SK-N-SH treated with all-trans-retinoic acid at 6 μM for 48 hours (cell line): ENCODE results near the gene AAK1.
"Not testable (repeated sequence)": the region's sequence is repeated elsewhere in the genome, so short reads cannot be mapped to it uniquely, and the experiment has no call there.

Experiments
- ATAC-seq: fragments of 200-7000 bp; cut with Tn5 transposase; 3 replicates; pipeline ENCODE4 v1.9.1; 2020; ENCODE audit warnings: mild to moderate bottlenecking, moderate library complexity
- ARNTL ChIP-seq: fragments of 450-650 bp; formaldehyde crosslinking; IDR thresholded peaks from 2 replicates; pipeline ENCODE4 v1.5.0; 2020; ENCODE audit warnings: low read depth, mild to moderate bottlenecking, moderate library complexity, borderline replicate concordance
- BACH2 ChIP-seq: fragments of 250-450 bp; sonication (Bioruptor Pico); IDR thresholded peaks from 2 replicates; pipeline ENCODE4 v1.9.0; 2021; ENCODE audit warnings: mild to moderate bottlenecking, borderline replicate concordance
- CREB5 ChIP-seq: fragments of 250-450 bp; sonication (Bioruptor Pico); IDR thresholded peaks from 2 replicates; pipeline ENCODE4 v1.5.1; 2020; ENCODE audit warnings: low read depth, mild to moderate bottlenecking, moderate library complexity
- CSDC2 ChIP-seq: fragments of 250-450 bp; sonication (Bioruptor Pico); IDR thresholded peaks from 2 replicates; pipeline ENCODE4 v1.5.0; 2020; ENCODE audit warnings: mild to moderate bottlenecking, moderate library complexity
- CSRNP3 ChIP-seq: fragments of 250-450 bp; sonication (Bioruptor Pico); IDR thresholded peaks from 2 replicates; pipeline ENCODE4 v1.5.1; 2021; ENCODE audit warnings: mild to moderate bottlenecking, moderate library complexity
- ESRRG ChIP-seq: fragments of 250-450 bp; sonication (Bioruptor Pico); IDR thresholded peaks from 2 replicates; pipeline ENCODE4 v1.6.1; 2021; ENCODE audit warnings: mild to moderate bottlenecking
- GLIS3 ChIP-seq: fragments of 250-450 bp; sonication (Bioruptor Pico); IDR thresholded peaks from 2 replicates; pipeline ENCODE4 v1.5.0; 2020; ENCODE audit warnings: mild to moderate bottlenecking, moderate library complexity
- OSR1 ChIP-seq: fragments of 250-450 bp; sonication (Bioruptor Pico); IDR thresholded peaks from 2 replicates; pipeline ENCODE4 v1.8.0; 2022; ENCODE audit warnings: moderate library complexity, mild to moderate bottlenecking, inconsistent platforms
- PPARA ChIP-seq: fragments of 250-450 bp; sonication (Bioruptor Pico); IDR thresholded peaks from 2 replicates; pipeline ENCODE4 v1.5.0; 2020; ENCODE audit warnings: mild to moderate bottlenecking, borderline replicate concordance
- RARB ChIP-seq: fragments of 250-450 bp; sonication (Bioruptor Pico); IDR thresholded peaks from 2 replicates; pipeline ENCODE4 v1.8.0; 2021; ENCODE audit warnings: mild to moderate bottlenecking, moderate library complexity
- SNAI2 ChIP-seq: fragments of 250-450 bp; sonication (Bioruptor Pico); IDR thresholded peaks from 2 replicates; pipeline ENCODE4 v1.5.0; 2020; ENCODE audit warnings: mild to moderate bottlenecking, moderate library complexity
- TCF4 ChIP-seq: fragments of 250-450 bp; sonication (Bioruptor Pico); IDR thresholded peaks from 2 replicates; pipeline ENCODE4 v1.8.0; 2021; ENCODE audit warnings: mild to moderate bottlenecking, moderate library complexity, borderline replicate concordance
- TOX ChIP-seq: fragments of 250-450 bp; sonication (Bioruptor Pico); IDR thresholded peaks from 2 replicates; pipeline ENCODE4 v1.8.0; 2021; ENCODE audit warnings: mild to moderate bottlenecking, moderate library complexity, borderline replicate concordance
- ZC3H10 ChIP-seq: fragments of 250-450 bp; sonication (Bioruptor Pico); IDR thresholded peaks from 2 replicates; pipeline ENCODE4 v1.5.1; 2021; ENCODE audit warnings: mild to moderate bottlenecking, moderate library complexity
- ZFP3 ChIP-seq: fragments of 250-450 bp; sonication (Bioruptor Pico); IDR thresholded peaks from 2 replicates; pipeline ENCODE4 v1.5.0; 2020; ENCODE audit warnings: mild to moderate bottlenecking, moderate library complexity
- ZFP30 ChIP-seq: fragments of 450-650 bp; formaldehyde crosslinking; IDR thresholded peaks from 2 replicates; pipeline ENCODE4 v1.5.0; 2022; ENCODE audit warnings: mild to moderate bottlenecking, moderate library complexity
- ZNF565 ChIP-seq: fragments of 450-650 bp; formaldehyde crosslinking; conservative IDR thresholded peaks from 2 replicates; pipeline ENCODE4 v1.5.0; 2020; ENCODE audit warnings: low read depth, mild to moderate bottlenecking, moderate library complexity
- ZNF70 ChIP-seq: fragments of 450-650 bp; formaldehyde crosslinking; IDR thresholded peaks from 2 replicates; pipeline ENCODE4 v1.5.0; 2020; ENCODE audit warnings: mild to moderate bottlenecking, moderate library complexity
- ZNF8 ChIP-seq: fragments of 450-650 bp; formaldehyde crosslinking; IDR thresholded peaks from 2 replicates; pipeline ENCODE4 v1.5.0; 2020; ENCODE audit warnings: mild to moderate bottlenecking, moderate library complexity

The AAK1 gene

GRCh38 chr2:69623236-69623635 lies 20.3 kb downstream of the AAK1 start (continued):
- no peak for TF ChIP-seq BACH2 (CRISPR knock-in tag)

DNA sequence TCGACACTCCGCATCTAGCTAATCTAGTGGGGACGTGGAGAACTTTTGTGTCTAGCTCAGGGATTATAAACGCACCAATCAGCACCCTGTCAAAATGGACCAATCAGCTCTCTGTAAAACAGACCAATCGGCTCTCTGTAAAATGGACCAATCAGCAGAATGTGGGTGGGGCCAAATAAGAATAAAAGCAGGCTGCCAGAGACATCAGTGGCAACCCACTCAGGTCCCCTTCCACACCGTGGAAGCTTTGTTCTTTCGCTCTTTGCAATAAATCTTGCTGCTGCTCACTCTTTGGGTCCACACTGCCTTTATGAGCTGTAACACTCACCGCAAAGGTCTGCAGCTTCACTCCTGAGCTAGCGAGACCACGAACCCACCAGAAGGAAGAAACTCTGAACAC lies 20.7 kb downstream of the AAK1 start:
- not testable (repeated sequence) for ATAC-seq

GRCh38 chr2:69622017-69622540 lies 21.5 kb downstream of the AAK1 start:
- not testable (repeated sequence) for ATAC-seq

DNA sequence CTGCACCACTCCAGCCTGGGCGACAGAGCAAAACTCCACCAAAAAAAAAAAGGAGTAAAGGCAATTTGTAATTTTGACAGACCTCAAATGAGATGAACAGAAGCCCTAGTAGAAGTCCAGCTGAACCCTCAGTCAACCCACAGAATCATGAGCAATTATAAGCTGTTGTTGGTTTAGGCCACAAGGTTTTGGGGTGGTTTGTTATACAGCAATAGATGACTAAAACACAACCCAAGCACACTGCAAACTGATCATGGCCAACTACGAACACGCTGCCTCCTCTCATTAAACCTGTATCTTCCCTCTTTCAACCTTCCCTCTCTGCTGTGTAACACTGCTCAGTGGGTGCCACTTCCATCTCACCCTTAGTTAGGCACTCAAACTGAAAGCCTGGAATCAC lies 22.1 kb downstream of the AAK1 start:
- ATAC-seq, result no peak
- no peak for TF ChIP-seq ZFP3 (CRISPR knock-in tag)

DNA sequence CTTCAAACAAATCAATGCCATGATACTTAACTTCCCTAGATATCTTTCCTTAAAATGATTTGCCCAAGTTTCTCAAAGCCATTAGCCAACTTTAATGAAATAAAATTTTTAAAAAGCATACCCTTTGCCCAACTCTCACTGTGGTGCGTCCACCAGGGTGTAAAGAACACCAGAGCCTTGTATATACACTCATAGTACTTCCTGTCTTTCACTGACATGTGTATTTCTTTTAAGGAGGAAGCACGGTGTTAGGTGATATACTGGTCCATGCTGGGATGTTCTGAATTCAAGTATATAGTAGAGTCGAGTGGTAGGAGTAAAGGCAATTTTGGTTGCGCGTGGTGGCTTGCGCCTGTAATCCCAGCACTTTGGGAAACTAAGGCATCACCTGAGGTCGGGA lies 22.7 kb downstream of the AAK1 start:
- TF ChIP-seq CSRNP3 (CRISPR knock-in tag), result no peak
- TF ChIP-seq CSDC2 (CRISPR knock-in tag), result no peak
- TF ChIP-seq ESRRG (CRISPR knock-in tag), result no peak
- TF ChIP-seq ARNTL (CRISPR knock-in tag), result no peak
- TF ChIP-seq CREB5 (CRISPR knock-in tag), result no peak
- TF ChIP-seq ZFP3 (CRISPR knock-in tag), result no peak
- no peak for TF ChIP-seq ZNF8 (CRISPR knock-in tag)
- no peak for TF ChIP-seq TCF4
- no peak for TF ChIP-seq ZC3H10
- no peak for TF ChIP-seq SNAI2 (CRISPR knock-in tag)
- no peak for TF ChIP-seq ZNF70
- no peak for TF ChIP-seq OSR1 (CRISPR knock-in tag)
- no peak for TF ChIP-seq BACH2 (CRISPR knock-in tag)
- no peak for TF ChIP-seq ZFP30 (CRISPR knock-in tag)
- ATAC-seq, result no peak

DNA sequence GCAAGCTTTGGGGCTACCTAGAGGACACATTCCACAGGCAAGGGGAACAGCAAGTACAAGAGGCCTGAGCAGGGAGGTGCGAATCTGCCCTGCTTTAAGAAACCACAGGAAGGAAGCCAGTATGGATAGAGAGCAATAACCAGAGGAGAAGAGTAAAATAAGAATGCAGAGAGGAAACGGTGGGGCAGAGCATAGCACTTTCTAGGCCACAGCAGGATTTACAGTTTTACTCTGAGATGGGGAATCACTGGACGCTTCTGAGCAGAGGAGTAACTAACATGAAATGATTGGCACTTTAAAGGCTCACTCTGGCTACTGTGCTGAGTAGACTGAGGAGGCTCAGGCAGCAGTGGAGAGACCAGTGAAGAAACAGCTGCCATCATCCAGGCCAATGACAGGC lies 23.8 kb downstream of the AAK1 start:
- TF ChIP-seq ZFP3 (CRISPR knock-in tag) (no peak), GLIS3 (CRISPR knock-in tag) (no peak), ZNF565 (CRISPR knock-in tag) (no peak), ZNF8 (CRISPR knock-in tag) (no peak), PPARA (no peak), CSDC2 (CRISPR knock-in tag) (no peak), ARNTL (CRISPR knock-in tag) (no peak), ZFP30 (CRISPR knock-in tag) (no peak), ZNF70 (no peak), CSRNP3 (CRISPR knock-in tag) (no peak), CREB5 (CRISPR knock-in tag) (no peak), RARB (CRISPR knock-in tag) (no peak), BACH2 (CRISPR knock-in tag) (no peak), ZC3H10 (no peak), TOX (no peak), OSR1 (CRISPR knock-in tag) (no peak), SNAI2 (CRISPR knock-in tag) (no peak), ESRRG (CRISPR knock-in tag) (no peak)
- TF ChIP-seq, all 23 proteins: peak for 0
- no peak for ATAC-seq
